HFFc6 (cell line): ENCODE data around the gene NUDT9. TPM values are rescaled to one million over a fixed set of nuclear protein-coding genes. Genes with fewer than 3 reads are reported as not detected.
A peak's percentile ranks its signal among the peaks of the same experiment; 100 is the strongest.
"Not testable (repeated sequence)": the region's sequence is repeated elsewhere in the genome, so short reads cannot be mapped to it uniquely, and the experiment has no call there.

ENCODE experiments used
- DNase-seq: peaks from one replicate; pipeline ENCODE4 v3.0.0-alpha.2; 2018
- H3K27ac Mint-ChIP-seq: 2 replicates; pipeline ENCODE4 v1.8.0; 2020; ENCODE audit warnings: mild to moderate bottlenecking, mixed read lengths
- H3K27me3 Mint-ChIP-seq: 2 replicates; pipeline ENCODE4 v1.8.0; 2021; ENCODE audit warnings: mild to moderate bottlenecking, moderate library complexity, mixed read lengths; ENCODE audit not compliant: insufficient read depth
- H3K36me3 Mint-ChIP-seq: 2 replicates; pipeline ENCODE4 v1.8.0; 2021; ENCODE audit warnings: low read depth, mixed read lengths
- H3K4me1 Mint-ChIP-seq: 2 replicates; pipeline ENCODE4 v1.8.0; 2020; ENCODE audit warnings: low read depth, mixed read lengths
- H3K4me3 Mint-ChIP-seq: 2 replicates; pipeline ENCODE4 v1.8.0; 2020; ENCODE audit warnings: mild to moderate bottlenecking, moderate library complexity, mixed read lengths
- H3K9me3 Mint-ChIP-seq: 2 replicates; pipeline ENCODE4 v1.8.0; 2020; ENCODE audit warnings: mild to moderate bottlenecking, mixed read lengths
- CTCF ChIP-seq: fragments of 200-600 bp; sonication (generic); IDR thresholded peaks from 2 replicates; pipeline ENCODE4 v1.5.0; 2021; ENCODE audit warnings: antibody characterized with exemption, mild to moderate bottlenecking
- total RNA-seq, 6 experiments: library from RNA; stranded (reverse); fragmentation: NEBNext Ultra II Directional; extraction: Animal tissue kit (Norgen Biotek cat#: 25700); gene quantifications; 2 replicates in 1 of 6; 3 replicates in 5 of 6; pipeline ENCODE4 v1.2.3, GENCODE V29; 2021

Gene NUDT9
- total RNA-seq, 6 experiments from 2014 or later, result 21.3 to 28.0 (median 23.4) TPM

DNA sequence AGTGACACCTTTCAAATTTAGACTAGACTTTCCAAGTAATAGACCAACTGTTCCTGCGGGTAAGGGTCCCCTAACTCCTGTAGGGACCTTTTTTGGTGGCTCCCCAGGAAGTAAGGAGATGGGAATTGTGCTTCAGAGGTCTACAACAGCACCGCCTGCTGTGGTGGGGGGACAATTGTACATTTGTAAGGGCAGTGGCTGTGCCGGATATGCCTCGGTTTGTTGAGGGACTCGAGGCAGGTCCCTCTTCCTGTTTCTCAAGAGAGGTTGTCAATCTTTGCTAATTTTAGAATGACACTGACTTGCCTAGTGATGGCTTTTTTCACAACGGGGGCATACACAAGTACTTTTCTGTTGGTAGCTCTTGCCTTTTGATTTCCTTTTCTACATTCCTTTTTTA, 15.9 kb upstream of the NUDT9 start:
- H3K27ac Mint-ChIP-seq, result no peak overlapping the region
- H3K27me3 Mint-ChIP-seq, result no peaks in the 10 kb centered on the region
- TF ChIP-seq CTCF, result no peak

DNA sequence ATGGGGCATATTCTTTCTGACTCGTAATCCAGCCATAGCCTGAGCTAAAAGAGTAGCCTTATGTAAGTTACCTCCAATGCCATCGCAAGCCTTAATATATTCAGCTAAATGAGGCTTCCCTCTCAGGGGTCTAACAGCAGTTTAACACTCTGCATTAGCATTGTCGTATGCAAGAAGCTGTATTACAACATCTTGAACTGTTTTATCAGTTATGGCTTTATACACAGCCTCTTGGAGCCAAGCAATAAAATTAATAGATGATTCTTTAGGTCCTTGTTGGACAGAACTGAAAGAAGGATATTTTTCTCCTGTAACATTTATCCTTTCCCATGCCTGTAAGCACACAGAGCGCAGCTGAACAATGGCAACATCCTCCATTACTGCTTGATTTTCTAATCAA, 15.5 kb upstream of the NUDT9 start:
- DNase-seq, H3K9me3 Mint-ChIP-seq, H3K4me3 Mint-ChIP-seq, H3K27me3 Mint-ChIP-seq, H3K36me3 Mint-ChIP-seq, H3K27ac Mint-ChIP-seq: not testable (repeated sequence)
- peaks cover 65% of the 10 kb centered on the region for H3K4me1 Mint-ChIP-seq

More for the DNA sequence above, 15.9 kb upstream of the NUDT9 start:
- H3K9me3 Mint-ChIP-seq, result peaks cover 6% of the 10 kb centered on the region
- H3K4me3 Mint-ChIP-seq, result no peak overlapping the region
- H3K4me1 Mint-ChIP-seq, result peaks cover 67% of the 10 kb centered on the region
- no peak for DNase-seq
- peaks cover 5% of the 10 kb centered on the region; the same call in 1 of the 2 replicates for H3K36me3 Mint-ChIP-seq

DNA sequence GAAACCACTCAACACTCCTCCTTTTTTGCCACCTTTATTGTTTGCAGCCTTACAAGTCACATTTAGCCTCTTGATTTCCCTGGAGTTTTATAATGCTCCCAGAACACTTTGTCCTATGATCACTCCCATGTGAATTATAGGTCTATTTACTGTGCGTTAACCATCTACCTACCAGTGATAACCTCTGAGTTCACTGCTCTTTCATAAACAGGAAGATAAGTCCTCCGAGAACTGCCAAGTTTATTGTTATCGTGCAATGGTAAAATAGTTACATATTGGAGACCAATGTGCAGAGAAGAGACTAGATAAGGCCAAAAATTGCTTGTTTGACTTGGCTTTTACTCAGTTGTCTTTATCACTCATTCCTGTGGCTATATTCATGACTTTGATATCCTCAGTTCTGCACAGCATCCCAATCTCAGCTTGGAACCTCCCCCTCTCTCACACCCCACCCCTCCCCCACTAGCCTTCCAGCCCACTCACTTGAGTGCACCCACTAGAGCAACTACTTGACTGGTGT, 12.9 kb upstream of the NUDT9 start:
- Mint-ChIP-seq H3K27me3 (no peaks in the 10 kb centered on the region), H3K9me3 (no peaks in the 10 kb centered on the region)
- DNase-seq, result no peak

DNA sequence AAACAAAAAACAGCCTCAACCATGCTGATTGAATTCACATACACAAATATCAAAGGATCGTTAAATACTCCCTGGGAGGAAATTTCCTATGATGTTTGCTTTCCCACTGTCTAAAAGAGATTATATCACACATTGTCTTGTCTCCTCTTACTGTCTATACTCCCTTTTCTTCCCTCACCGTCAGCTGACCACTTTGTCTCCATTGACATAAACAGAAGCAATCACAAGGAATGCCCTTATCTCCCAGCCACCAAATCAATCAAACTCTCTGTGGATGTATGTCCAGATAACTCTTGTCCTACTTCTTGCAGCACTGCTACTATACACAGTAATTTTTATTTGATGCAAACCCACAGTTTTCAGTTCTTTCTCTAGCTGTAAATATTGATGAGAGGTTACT, 12.2 kb upstream of the NUDT9 start:
- H3K27me3 Mint-ChIP-seq, result no peaks in the 10 kb centered on the region
- DNase-seq, result no peak
- H3K4me1 Mint-ChIP-seq, result peaks cover 46% of the 10 kb centered on the region
- no peaks in the 10 kb centered on the region for H3K9me3 Mint-ChIP-seq
- no peak for TF ChIP-seq CTCF
- no peak overlapping the region for H3K27ac Mint-ChIP-seq
- no peak overlapping the region for H3K4me3 Mint-ChIP-seq
- no peaks in the 10 kb centered on the region for H3K36me3 Mint-ChIP-seq

More for the DNA sequence above, 12.9 kb upstream of the NUDT9 start:
- Mint-ChIP-seq H3K4me3 (no peak overlapping the region), H3K36me3 (no peaks in the 10 kb centered on the region), H3K27ac (no peak overlapping the region), H3K4me1 (peaks cover 46% of the 10 kb centered on the region)
- no peak for TF ChIP-seq CTCF

DNA sequence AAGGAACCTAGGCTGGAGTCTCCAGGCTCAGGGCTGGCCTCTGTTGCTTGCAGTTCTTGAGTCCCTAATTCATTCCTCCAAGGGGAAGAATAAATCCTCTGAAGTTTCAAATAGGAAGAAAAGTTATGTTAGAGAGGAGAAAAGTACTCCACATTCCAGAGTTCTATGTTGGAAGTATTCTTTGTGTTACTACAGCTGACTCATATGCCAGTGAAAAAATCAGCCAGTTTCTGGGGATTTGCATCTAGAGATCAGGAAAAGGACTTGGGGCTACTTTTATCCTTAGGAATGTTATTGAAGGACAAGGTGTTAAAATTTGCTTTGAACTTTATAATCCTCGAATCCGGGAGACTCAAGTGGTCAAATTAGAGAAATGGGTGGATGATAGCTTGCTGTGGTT, 11.7 kb upstream of the NUDT9 start:
- Mint-ChIP-seq H3K27ac (no peak overlapping the region; the same call in 1 of the 2 replicates), H3K4me1 (peaks cover 46% of the 10 kb centered on the region), H3K36me3 (no peaks in the 10 kb centered on the region), H3K4me3 (peak overlapping the region; percentile 14; the same call in 1 of the 2 replicates), H3K27me3 (no peaks in the 10 kb centered on the region), H3K9me3 (no peaks in the 10 kb centered on the region)
- no peak for TF ChIP-seq CTCF
- DNase-seq, result peak; percentile 50

GRCh38 chr4:87414816-87415215, 7.6 kb upstream of the NUDT9 start:
- TF ChIP-seq CTCF, result no peak
- no peaks in the 10 kb centered on the region; the same call in 1 of the 2 replicates for H3K27me3 Mint-ChIP-seq
- H3K27ac Mint-ChIP-seq, result no peak overlapping the region
- no peaks in the 10 kb centered on the region for H3K36me3 Mint-ChIP-seq
- peaks cover 13% of the 10 kb centered on the region for H3K4me1 Mint-ChIP-seq
- no peaks in the 10 kb centered on the region for H3K9me3 Mint-ChIP-seq
- H3K4me3 Mint-ChIP-seq, result no peak overlapping the region
- DNase-seq, result no peak
